Fibroblast of lung (primary cell): ENCODE results near the gene TTI1.
"Not testable (repeated sequence)": the region's sequence is repeated elsewhere in the genome, so short reads cannot be mapped to it uniquely, and the experiment has no call there.

Experiments used
- EZH2 ChIP-seq: IDR thresholded peaks from 2 replicates; pipeline ENCODE4 v1.5.1; 2012; ENCODE audit warnings: low read length, control low read depth, mild to moderate bottlenecking; ENCODE audit errors: missing control alignments
- TF ChIP-seq, protein P1 (sequence below), 2 donors: IDR thresholded peaks in 1 of 2; conservative IDR thresholded peaks in 1 of 2; 1 replicate in 1 of 2; 2 replicates in 1 of 2; pipeline ENCODE4 v1.5.1; 2011 to 2012; ENCODE audit warnings: low read length in 2 of 2, control low read depth in 1 of 2, inconsistent platforms in 1 of 2, low read depth in 1 of 2, mild to moderate bottlenecking in 1 of 2

DNA sequence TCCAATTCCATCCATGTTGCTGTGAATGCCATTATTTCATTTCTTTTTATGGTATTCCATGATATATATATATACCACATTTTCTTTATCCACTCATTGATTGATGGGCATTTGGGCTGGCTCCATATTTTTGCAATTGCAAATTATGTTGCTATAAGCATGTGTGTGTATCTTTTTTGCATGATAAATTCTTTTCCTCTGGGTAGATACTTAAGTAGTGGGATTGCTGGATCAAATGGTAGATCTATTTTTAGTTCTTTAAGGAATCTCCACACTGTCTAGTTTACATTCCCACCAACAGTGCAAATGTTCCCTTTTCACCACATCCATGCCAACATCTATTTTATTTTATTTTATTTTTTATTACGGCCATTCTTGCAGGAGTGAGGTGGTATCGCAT lies 69.8 kb downstream of the TTI1 start:
- TF ChIP-seq, protein P1, sequence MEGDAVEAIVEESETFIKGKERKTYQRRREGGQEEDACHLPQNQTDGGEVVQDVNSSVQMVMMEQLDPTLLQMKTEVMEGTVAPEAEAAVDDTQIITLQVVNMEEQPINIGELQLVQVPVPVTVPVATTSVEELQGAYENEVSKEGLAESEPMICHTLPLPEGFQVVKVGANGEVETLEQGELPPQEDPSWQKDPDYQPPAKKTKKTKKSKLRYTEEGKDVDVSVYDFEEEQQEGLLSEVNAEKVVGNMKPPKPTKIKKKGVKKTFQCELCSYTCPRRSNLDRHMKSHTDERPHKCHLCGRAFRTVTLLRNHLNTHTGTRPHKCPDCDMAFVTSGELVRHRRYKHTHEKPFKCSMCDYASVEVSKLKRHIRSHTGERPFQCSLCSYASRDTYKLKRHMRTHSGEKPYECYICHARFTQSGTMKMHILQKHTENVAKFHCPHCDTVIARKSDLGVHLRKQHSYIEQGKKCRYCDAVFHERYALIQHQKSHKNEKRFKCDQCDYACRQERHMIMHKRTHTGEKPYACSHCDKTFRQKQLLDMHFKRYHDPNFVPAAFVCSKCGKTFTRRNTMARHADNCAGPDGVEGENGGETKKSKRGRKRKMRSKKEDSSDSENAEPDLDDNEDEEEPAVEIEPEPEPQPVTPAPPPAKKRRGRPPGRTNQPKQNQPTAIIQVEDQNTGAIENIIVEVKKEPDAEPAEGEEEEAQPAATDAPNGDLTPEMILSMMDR (conservative IDR thresholded peaks at IDR 0.05 in 1 of 2, IDR thresholded peaks at IDR 0.05 in 1 of 2; ENCODE audit: low read depth in 1 of 2, low read length in 2 of 2): not testable (repeated sequence)
- not testable (repeated sequence) for TF ChIP-seq EZH2
